Skin of body (tissue), 2 donors: ENCODE measurements around the gene ZNF423. TPM values are rescaled to one million over a fixed set of nuclear protein-coding genes. Genes with fewer than 3 reads are reported as not detected.
A peak's percentile ranks its signal among the peaks of the same experiment; 100 is the strongest.

Experiments
- DNase-seq: peaks from one replicate; lab custom pipeline; 2025; lab: John Stamatoyannopoulos, UW
- total RNA-seq: library from RNA; depleted of rRNA; stranded (reverse); fragments of >200 nt; gene quantifications from one replicate; pipeline ENCODE4 v1.2.3, GENCODE V29; 2014

The ZNF423 gene
- total RNA-seq, 1 donor from 2014 or later, result 8.0 TPM

GRCh38 chr16:49786926-49787557, 68.9 kb downstream of the ZNF423 start:
- DNase-seq, result no peak

DNA sequence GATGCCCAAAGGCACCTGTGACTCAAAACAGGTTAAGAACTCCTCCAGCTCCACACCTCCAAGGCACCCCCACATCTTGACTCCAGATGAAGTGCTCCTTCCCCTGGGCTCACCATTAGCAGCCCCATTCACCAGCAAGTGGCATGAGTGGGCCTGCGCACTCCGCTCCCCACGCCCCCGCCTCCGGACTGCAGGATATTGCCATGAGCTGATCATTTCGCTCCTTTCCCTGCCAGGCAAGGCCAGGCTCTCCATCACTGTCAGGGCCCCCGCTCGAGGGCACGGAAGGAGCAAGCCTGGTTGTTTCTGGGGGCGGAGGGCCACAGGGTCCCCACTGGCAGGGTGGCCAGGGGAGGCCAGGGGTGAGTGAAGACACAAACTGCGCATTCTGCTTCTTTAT, 69.9 kb downstream of the ZNF423 start:
- DNase-seq, result no peak

DNA sequence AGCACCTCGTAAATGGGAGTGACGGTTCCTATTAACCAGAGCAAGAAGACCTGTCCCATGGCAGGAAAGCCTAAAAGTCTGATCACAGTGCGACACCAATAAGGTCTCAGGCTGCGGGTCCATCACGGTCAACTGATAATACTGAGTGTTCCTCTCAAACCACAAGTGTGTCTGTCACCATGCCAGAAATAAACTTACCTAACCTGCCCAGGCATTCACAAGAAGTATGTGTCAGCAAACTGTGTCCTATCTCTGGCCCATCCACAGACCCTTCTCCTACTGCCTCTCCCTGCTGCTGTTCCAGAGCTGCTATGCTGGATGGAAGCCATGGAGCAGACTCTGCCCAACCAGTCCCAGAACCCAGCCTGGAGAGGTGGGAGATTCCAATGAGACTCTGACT, 73.5 kb downstream of the ZNF423 start:
- DNase-seq, result no peak

GRCh38 chr16:49781401-49781800, 74.5 kb downstream of the ZNF423 start:
- DNase-seq, result peak; percentile 36

DNA sequence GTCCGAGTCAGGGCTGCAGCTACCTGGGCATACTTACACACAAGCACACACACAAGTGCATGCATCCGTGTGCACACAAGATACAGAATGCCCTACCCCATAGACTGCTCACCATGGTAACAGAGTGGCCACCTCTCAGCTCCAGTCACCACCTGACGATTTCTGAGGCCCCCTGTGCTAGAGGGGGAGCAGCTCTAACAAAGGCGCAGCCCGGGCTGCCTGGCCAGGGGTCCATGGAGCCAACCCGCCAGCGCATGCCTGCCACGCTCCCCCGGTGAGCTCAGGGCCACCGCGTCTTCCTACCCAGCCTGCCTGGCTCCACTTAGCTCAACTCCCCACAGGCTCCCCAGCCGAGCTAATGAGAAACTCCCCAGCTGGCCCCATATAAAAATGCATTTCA, 75.5 kb downstream of the ZNF423 start:
- no peak for DNase-seq

DNA sequence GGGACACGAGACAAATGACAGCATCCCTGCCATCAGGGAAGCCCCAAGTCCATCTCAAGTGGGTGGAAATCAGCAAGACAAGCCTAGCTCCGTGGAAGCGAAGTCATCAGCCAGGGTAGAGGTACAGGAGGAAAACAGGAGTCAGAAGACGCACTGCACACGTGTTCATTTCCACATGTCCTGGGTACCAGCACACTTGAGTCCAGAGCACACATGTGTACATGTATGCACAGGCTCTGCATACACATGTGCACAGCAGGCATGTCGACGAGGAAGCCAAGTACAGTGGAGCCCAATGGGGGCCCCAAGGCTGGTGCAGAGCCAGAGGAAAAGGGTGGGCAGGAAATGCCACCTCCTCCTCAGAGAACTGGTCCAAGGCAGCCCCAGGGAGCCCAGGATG, 75.9 kb downstream of the ZNF423 start:
- no peak for DNase-seq

DNA sequence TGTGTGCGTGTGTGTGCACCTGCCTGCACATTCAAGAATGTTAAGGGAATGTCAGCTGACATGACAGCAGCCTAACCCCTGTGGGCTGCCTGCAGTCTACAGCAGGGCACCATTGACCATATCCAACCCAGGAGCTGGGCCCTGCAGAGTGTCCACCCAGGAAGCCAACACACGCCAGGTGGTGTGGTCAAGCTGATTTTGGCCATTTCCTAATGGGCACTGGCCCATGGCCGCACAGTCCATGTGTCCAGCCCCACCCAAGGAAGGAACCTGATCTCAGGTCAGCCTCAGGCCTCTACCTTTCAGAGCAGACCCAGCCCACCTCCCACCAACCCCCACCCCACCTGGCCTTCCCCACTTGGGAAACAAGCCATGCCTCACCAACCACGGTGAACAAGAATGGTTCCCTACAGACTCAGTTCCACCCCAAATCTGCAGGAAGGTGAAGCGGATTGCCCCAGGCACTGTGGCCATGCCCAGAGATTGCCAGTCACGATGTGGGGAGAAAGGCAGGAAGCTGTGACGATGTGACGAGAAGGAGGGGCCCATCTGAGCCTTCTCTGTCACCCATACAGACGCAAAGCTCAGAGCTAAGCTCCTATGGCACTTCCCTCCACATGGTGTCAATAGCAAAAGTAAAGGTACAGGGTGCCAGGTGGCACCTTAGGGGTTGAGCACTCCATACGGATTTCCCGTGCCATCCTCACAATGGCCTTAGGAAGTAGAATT, 77.5 kb downstream of the ZNF423 start:
- DNase-seq, result no peak

GRCh38 chr16:49776734-49777133, 79.2 kb downstream of the ZNF423 start:
- DNase-seq, result no peak

- no peak for DNase-seq
Measured at GRCh38 chr16:49776085-49776595, 79.8 kb downstream of the ZNF423 start.

- DNase-seq, result no peak
Measured at GRCh38 chr16:49775581-49775980, 80.3 kb downstream of the ZNF423 start.

DNA sequence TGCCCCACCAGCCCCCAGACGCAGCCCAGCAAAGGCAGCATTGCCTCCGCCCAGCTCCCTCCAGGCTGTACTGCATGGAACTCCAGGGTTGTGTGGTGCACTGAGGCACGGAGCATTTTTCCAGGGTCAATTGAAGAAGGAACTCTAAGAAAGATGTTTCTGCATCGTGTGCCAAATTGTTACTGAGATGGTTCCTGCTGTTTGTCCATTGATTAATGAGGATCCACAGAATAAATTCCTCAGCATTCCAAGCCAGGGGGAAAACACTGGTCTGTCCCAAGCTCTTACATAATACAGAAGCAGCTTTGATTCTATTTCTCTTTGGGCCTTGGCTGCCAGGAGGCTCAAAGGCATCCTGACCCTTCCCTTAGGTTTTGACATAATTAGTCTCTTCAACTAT, 80.9 kb downstream of the ZNF423 start:
- DNase-seq, result no peak

DNA sequence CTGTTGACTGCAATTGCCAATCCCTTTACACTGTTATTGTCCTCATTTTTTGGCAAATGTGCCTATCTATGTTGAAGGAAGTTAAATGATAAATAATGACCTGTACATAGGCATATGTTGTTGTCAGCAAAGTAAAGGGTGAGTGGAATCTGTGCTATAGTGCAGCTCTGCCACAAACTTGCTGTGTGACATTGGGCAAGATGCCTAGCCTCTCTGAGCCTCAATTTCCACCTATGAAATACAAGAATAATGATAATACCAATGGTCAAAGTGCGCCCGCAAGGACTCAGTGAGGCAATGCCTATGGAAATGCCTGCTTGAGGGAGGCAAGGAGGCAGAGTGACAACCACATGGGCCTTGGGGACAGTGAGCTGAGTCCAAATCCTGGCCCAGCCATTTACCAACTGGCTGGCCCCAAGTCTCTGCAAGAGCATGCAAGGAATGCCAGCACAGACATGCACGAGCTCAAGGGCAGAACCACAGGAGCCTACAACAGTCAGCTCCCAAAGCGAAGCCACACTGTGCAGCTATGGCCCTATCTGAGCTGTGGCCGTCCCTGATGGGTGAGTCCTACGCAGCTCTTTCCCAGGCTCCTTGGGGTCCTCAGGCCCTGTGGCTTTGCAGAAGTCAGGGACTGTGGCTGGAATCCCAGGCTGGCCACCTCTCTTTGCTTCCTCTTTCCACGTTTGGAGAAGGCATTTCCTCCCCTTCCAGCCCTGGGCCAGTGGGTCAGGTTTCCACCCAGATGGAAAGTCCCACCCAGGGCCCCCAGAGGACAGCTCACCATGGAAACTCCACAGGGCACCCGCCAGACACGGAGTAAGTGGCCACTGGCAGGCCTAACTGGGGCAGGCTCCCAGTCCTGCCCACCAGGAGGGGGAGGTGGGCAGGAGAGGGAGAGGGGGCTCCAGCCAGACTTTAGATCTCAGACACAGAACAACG, 82.1 kb downstream of the ZNF423 start:
- DNase-seq, result no peak

GRCh38 chr16:49767998-49768397, 87.9 kb downstream of the ZNF423 start:
- no peak for DNase-seq

DNA sequence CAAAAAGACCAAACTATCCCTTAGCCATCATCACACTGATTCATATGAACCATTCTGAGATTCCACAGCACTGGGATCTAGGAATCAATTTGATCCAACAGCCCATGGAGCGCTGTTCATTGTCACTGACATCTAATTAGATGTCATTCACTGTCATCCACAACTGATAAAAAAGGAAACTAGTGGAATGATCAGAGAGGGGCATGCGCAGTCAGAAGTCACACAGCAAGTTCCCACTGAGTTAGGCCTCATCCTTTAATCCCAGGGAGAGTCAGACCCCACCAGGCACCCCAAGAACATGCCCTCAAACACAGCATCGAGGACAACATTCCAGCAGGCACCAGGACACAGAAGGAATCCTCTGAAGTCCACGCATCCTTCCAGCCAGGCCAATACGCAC, 88.5 kb downstream of the ZNF423 start:
- no peak for DNase-seq

DNA sequence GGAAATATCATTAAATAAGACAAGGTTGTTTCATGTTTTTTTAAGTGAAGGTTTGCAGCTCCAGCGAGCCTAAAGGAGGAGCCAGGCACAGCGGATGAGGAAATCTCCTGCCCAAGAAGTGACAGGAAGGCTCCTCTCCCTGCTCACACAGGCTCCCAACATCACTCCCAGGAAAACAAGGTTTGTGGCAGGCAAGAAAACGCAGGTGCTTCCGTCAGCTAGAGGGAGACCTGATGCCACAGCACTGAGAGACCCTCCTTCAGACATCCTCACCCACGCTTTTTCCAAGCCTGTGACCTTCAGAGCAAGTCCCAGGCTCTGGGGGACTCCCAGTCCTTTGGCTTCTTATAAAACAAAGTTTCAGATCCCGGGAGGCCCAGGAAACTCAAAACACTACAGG, 89.7 kb downstream of the ZNF423 start:
- no peak for DNase-seq

DNA sequence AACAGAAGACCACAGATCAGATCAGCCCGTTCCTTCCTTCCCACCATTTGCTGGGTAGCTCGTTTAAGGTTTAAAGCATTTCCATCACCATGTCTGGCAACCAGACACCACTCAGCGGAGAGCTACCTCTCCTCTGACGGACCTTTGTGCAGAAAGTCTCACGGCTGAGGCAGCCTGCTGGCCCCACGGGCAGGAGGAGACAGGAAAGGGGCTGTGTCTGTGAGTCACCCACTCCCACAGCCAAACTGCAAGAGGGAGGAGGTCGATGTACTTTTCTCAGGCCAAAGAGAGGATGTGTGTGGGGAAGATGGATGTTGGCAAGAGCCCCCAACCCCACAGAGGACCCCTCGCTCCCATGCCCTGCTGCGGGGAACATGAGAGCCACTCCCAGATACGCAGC, 92.1 kb downstream of the ZNF423 start:
- DNase-seq, result no peak

GRCh38 chr16:49760815-49761214, 95.1 kb downstream of the ZNF423 start:
- no peak for DNase-seq

- no peak for DNase-seq
Measured at GRCh38 chr16:49757559-49758069, 98.3 kb downstream of the ZNF423 start.

- no peak for DNase-seq
Measured at GRCh38 chr16:49756775-49757558, 98.9 kb downstream of the ZNF423 start.

DNA sequence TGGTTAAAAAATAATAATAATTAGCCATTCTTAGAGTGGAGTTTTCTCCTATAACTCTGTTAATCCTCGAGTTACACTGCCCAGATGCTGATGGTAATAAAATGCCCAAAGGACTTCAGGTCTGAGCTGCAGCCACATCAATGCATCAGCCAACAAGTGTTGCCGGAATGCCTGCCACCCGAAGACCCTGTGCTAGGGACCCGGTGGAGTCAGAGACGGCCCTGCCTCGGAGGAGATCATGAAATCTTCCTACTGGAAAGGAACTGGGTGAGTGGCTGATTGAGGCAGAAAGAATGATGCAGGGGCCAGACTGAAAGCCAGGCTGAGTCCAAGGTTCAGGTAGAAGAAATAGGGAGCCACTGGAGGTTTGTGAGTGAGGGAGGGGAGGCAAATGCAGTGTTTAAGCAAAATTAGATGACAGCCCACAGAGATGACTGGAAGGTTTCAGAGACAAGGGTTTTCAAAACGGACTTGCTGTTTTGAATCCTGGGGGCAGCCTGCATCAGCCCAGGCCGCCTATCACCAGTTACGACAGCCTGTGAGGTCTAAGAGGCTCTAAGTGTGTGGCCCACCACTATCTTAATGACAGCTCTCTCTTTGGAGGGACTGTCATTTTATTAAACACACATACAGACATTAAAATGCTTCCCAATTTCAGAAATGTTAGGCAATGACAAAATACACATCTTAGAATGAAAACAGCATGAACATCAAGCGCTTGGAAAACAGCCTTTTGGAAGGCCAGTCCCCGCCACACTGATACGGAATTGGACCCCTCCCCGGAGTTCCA, 100.0 kb downstream of the ZNF423 start:
- no peak for DNase-seq
